Endothelial cell (in vitro differentiated cells): ENCODE results near the gene C9orf40. TPM values are rescaled to one million over a fixed set of nuclear protein-coding genes. Genes with fewer than 3 reads are reported as not detected.

Experiments
- DNase-seq: peaks from one replicate; pipeline ENCODE4 v3.0.0; 2021; ENCODE audit warnings: low spot score
- H3K27ac Mint-ChIP-seq: one replicate; pipeline ENCODE4 v1.8.0; 2021; ENCODE audit warnings: mixed read lengths, inconsistent platforms; ENCODE audit not compliant: unreplicated experiment
- H3K27me3 Mint-ChIP-seq: one replicate; pipeline ENCODE4 v1.8.0; 2021; ENCODE audit warnings: mild to moderate bottlenecking, moderate library complexity, mixed read lengths, inconsistent platforms; ENCODE audit not compliant: unreplicated experiment
- H3K36me3 Mint-ChIP-seq: one replicate; pipeline ENCODE4 v1.8.0; 2021; ENCODE audit warnings: mild to moderate bottlenecking, low read depth, mixed read lengths, inconsistent platforms; ENCODE audit not compliant: unreplicated experiment
- H3K4me1 Mint-ChIP-seq: one replicate; pipeline ENCODE4 v1.8.0; 2021; ENCODE audit warnings: mild to moderate bottlenecking, mixed read lengths, inconsistent platforms; ENCODE audit not compliant: unreplicated experiment
- H3K4me3 Mint-ChIP-seq: one replicate; pipeline ENCODE4 v1.8.0; 2021; ENCODE audit warnings: mild to moderate bottlenecking, mixed read lengths, inconsistent platforms; ENCODE audit not compliant: unreplicated experiment
- H3K9me3 Mint-ChIP-seq: one replicate; pipeline ENCODE4 v1.8.0; 2021; ENCODE audit warnings: mixed read lengths, inconsistent platforms; ENCODE audit not compliant: unreplicated experiment
- CTCF ChIP-seq: fragments of 200-600 bp; sonication (generic); IDR thresholded peaks from one replicate; pipeline ENCODE4 v1.5.0; 2021; ENCODE audit warnings: antibody characterized with exemption; ENCODE audit not compliant: unreplicated experiment
- long read RNA-seq: library from polyadenylated mRNA; unstranded; transcript quantifications from one replicate; pipeline ENCODE4 v2.0.0, GENCODE V29; 2020; ENCODE audit not compliant: unreplicated experiment
- total RNA-seq: library from RNA; stranded (reverse); fragmentation: NEBNext Ultra II Directional; extraction: Animal tissue kit (Norgen Biotek cat#: 25700); gene quantifications from one replicate; pipeline ENCODE4 v1.2.1, GENCODE V29; 2021; ENCODE audit not compliant: unreplicated experiment

Gene C9orf40
- 3.9 TPM for total RNA-seq
- long read RNA-seq: 0 reads

- Mint-ChIP-seq H3K27me3 (peaks cover 6% of the 10 kb centered on the region), H3K4me1 (peaks cover 12% of the 10 kb centered on the region), H3K9me3 (no peaks in the 10 kb centered on the region), H3K27ac (peak within 1 kb of the TSS; percentile 78), H3K36me3 (no peaks in the 10 kb centered on the region), H3K4me3 (peak within 1 kb of the TSS; percentile 99)
- TF ChIP-seq CTCF: peak; percentile 91
- peak; percentile 96 for DNase-seq
Measured at GRCh38 chr9:74952201-74953151, at the start of gene C9orf40. Gene C9orf40 (minus strand): TSS chr9:74952912. CDS start chr9:74952611, 301 bp downstream.

GRCh38 chr9:75001719-75002421 lies 49.2 kb upstream of the C9orf40 start:
- Mint-ChIP-seq H3K36me3 (peaks cover 6% of the 10 kb centered on the region), H3K27me3 (no peaks in the 10 kb centered on the region), H3K4me1 (no peaks in the 10 kb centered on the region), H3K4me3 (no peak overlapping the region), H3K27ac (no peak overlapping the region), H3K9me3 (no peaks in the 10 kb centered on the region)
- DNase-seq: peak; percentile 8
- TF ChIP-seq CTCF: peak; percentile 89

GRCh38 chr9:75000835-75001234 lies 48.1 kb upstream of the C9orf40 start:
- H3K9me3 Mint-ChIP-seq: no peaks in the 10 kb centered on the region
- TF ChIP-seq CTCF: no peak
- no peak overlapping the region for H3K27ac Mint-ChIP-seq
- DNase-seq: no peak
- no peak overlapping the region for H3K4me3 Mint-ChIP-seq
- H3K36me3 Mint-ChIP-seq: peaks cover 6% of the 10 kb centered on the region
- H3K4me1 Mint-ChIP-seq: no peaks in the 10 kb centered on the region
- no peaks in the 10 kb centered on the region for H3K27me3 Mint-ChIP-seq

GRCh38 chr9:74985041-74985440 lies 32.3 kb upstream of the C9orf40 start:
- H3K36me3 Mint-ChIP-seq: no peaks in the 10 kb centered on the region
- H3K4me1 Mint-ChIP-seq: no peaks in the 10 kb centered on the region
- no peak for TF ChIP-seq CTCF
- H3K4me3 Mint-ChIP-seq: no peak overlapping the region
- no peaks in the 10 kb centered on the region for H3K27me3 Mint-ChIP-seq
- no peak for DNase-seq
- H3K9me3 Mint-ChIP-seq: no peaks in the 10 kb centered on the region
- no peak overlapping the region for H3K27ac Mint-ChIP-seq

GRCh38 chr9:74983709-74984108 lies 31.0 kb upstream of the C9orf40 start:
- Mint-ChIP-seq H3K9me3 (no peaks in the 10 kb centered on the region), H3K36me3 (no peaks in the 10 kb centered on the region), H3K4me3 (no peak overlapping the region), H3K27me3 (no peaks in the 10 kb centered on the region), H3K4me1 (no peaks in the 10 kb centered on the region), H3K27ac (no peak overlapping the region)
- no peak for DNase-seq
- TF ChIP-seq CTCF: no peak
